Ammon's horn (tissue), 1 donor: Measurements from ENCODE around the gene RPS6KC1.
A peak's percentile ranks its signal among the peaks of the same experiment; 100 is the strongest.
"Not testable (repeated sequence)": the region's sequence is repeated elsewhere in the genome, so short reads cannot be mapped to it uniquely, and the experiment has no call there.

Source experiments
- DNase-seq: peaks from one replicate; pipeline ENCODE4 v3.0.0-alpha.2; 2016; ENCODE audit warnings: low spot score

RPS6KC1 gene

DNA sequence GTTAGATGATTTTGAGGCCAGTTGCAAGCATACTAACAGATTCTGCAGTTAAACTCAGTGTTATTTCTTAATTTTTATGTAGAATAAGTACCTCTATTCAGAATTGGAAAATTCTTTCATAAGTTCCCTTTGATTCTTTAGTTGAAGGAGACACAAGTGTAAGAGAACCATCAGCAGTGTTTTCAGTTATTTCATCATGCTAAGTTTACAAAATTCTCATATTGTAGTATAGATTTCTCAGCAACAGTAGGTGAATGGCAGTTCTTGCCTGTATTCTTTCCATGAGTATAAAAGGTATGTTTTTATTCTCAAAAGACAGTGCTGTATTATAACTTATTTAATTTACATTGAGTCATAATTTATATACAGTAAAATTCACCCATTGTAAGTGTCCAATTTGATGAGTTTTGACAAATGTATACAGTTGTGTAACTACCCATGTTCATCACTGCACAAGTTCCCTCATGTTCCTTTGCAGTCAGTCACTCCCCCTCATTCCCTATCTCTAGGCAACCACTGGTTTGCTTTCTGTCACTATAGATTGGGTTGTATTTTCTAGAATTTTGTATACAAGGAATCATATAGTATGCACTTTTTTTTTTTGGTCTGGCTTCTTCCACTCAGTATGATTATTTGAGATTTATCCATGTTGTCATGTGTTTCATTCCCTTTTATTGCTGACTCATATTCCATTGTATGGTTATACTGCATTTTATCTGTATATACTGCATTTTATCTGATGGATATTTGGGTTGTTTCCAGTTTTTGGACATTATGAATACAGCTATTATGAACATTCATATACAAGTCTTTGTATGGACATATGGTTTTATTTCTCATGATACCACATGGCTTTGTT, 3.9 kb downstream of the RPS6KC1 start:
- DNase-seq: peak; percentile 10

DNA sequence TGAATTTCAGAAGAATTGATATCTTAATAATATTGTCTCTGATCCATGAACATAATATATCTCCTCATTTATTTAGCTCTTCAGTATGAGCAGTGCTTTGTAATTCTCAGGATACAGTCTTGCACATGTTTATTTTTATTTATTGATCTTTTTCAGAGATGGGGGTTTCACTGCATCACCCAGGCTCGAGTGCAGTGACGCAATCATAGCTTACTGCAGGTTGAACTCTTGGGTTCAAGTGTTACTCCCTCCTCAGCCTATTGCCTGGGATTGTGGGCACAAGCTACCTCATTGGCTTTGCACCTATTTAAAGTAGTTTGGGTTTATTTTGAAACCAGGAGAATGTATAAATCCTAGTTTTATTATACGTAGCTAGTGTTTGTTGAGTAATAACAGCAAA, 4.7 kb downstream of the RPS6KC1 start:
- no peak for DNase-seq

DNA sequence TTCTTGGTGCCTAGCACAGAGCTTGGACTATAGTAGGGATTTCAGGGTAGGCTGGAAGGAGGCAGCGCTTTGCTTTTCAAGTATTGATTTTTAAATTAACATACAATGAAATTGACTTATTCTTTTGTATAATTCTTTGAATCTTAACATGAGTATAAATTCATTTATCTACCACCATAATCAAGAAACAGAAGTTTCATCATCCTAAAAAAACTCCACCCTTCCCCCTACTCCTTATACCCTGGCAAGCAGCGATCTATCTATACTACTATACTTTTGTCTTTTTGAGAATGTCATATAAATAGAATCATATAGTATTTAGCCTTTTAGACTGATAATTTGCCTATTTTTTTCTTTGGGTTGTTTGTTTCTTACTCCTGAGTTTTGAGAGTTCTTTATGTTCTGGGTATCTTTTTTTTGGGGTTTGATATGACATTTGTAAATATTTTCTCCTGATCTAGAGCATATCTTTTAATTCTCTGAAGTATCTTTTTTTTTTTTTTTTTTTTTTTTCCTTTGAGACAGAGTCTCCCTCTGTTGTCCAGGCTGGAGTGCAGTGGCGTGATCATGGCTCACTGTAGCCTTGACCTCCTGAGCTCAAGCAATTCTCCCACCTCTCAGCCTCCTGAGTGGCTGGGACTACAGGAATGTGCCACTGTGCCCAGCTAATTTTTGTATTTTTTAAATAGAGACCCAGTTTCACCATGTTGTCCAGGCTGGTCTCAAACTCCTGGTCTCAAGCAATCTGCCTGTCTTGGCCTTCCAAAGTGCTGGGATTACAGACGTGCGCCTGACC, 6.4 kb downstream of the RPS6KC1 start:
- DNase-seq: no peak

GRCh38 chr1:213060836-213061235, 9.8 kb downstream of the RPS6KC1 start:
- no peak for DNase-seq

GRCh38 chr1:213061263-213061662, 10.2 kb downstream of the RPS6KC1 start:
- no peak for DNase-seq

DNA sequence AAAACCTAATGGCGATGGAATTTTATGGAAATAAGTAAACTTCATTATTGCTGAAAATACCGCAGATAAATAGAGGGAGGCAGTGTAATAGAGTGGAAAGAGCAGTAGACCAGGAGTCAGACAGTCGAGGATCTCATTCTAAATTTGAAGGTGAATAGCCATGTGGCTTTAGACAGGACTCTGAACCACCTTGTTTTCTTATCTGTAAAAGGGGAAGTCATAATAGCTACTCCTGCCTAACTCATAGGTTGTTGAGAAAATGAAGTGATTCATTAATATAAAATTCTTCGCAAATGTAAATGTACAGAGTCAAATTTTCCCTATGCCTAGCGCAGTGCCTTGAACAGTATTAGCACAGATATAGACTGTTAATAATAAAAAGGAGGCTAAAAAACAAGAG, 14.8 kb downstream of the RPS6KC1 start:
- no peak for DNase-seq

GRCh38 chr1:213066363-213066762, 15.3 kb downstream of the RPS6KC1 start:
- DNase-seq: no peak

DNA sequence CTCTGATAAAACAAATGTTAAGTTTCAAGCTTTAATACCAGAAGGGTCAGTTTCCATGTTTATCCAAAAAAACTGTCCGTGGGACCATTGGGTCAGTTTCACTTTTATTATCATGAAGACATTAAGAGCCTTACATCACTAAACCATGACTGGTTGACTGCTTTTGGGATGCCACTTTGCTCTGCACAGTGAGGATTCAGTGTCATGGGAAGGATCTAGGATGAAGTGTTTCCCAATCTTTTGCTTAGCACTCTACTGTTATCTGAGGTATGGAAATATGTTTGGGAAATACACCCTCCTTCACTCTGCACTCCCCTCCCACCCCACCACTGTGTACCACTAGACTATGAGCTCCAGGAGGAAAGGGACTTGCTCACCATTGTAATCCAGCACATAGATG, 16.3 kb downstream of the RPS6KC1 start:
- no peak for DNase-seq

DNA sequence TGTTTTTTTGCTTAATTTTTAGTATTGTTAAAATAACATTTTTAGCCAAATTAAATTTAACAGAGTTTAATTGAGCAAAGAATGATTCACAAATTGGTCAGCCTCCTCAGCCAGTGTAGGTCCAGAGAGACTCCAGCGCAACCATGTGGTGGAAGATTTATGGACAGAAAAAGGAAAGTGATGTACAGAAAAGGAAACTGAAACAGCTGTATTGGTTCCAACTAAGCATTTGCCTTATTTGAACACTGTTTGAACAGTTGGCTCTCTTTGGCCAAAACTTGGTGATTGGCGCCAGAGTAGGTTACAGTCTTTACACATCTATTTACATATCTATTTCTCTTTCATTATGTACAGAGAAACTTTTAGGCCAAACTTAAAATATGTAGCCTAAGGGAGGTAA, 19.4 kb downstream of the RPS6KC1 start:
- peak; percentile 26 for DNase-seq

DNA sequence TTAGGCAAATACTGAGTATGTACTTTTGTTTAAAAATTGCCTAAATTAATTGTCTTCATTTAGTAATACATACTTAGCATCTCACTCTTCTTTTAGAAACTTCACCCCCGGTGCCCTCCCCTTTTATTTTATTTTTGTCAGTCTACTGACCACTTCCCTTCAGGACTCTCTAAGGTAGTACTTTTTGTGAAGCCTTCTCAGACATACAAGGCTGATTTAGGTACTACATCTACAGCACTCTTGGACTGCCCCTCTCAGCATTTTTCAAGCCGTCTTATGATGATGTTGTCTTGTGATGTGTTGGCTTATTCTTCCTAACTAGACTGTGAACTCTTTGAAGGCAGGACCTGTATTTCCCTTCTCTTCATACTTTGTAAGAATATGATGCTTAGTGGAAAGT, 24.7 kb downstream of the RPS6KC1 start:
- no peak for DNase-seq

- no peak for DNase-seq
These were observed 31.5 kb downstream of the RPS6KC1 start for GRCh38 chr1:213082420-213083111.

- no peak for DNase-seq
These were observed 32.0 kb downstream of the RPS6KC1 start for GRCh38 chr1:213083112-213083445.

DNA sequence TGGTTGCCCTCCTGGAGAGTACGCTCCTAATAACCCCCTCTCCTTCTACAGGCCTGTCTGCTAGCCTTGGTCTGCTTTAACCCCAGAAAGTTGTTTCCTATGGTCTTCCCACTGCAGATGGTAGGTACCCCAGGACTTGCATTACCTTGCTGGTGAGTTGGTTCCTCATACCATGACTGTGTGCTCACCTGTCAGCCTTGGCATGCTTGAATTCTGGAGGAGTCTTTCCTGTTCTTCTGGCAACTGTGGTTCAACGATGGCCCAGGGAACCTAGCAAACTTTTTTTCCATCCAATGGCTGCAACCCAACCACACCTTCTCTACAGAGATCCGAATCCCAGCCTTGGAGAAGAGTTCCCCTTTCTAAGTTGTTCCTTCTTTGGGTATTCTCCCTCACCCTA, 36.9 kb downstream of the RPS6KC1 start:
- DNase-seq: no peak

DNA sequence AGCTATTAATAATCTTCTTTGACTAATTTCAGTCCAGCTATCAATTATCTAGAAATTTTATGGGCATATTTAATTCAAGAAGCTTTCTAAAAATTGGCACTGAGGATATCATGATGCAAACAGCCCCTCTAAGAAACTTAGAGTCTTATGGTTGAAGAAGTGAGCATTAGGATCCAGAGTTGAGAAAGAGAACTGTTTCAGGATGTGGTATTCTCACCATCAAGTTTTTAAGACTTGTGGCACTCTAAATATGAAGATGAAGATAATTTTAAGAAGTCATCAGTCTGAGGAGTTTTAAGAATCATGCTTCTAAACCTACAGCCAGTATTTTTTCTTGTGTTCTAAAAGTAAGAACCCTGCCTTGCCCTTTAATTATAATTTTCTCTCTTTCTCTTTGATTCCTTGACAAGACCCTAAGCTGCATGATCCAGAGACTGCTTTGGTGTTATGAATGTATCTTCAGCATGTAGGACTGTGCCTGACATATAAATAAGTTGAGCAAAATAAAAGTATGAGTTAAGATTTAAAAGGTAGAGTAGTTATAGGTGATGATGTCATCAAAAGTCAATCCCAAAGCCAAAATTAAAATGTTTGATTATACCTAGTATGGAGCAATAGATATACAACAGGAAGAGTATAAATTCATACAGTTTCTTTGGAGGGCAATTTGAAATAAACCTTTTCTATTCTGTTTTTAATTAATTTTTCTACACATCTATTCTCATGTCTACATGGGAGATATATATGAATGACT, 39.1 kb downstream of the RPS6KC1 start:
- DNase-seq: no peak

DNA sequence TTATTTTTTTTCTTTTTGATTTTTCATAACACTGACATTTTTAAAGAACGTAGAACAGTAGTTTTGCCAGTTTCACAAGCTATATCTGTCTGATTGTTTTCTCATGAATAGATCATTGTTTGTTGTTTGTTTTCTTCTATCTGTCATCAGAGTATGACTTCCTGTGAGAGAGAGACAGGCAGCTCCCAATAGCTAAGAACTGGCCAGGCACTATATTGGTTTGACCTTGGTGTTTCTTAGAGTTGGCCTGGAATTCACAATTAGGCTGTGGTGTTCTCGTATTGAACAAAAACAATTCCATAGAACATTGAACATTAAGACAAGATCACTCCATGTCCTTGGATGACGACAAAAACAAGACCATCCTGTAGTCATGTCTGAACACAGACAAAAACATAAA, 43.4 kb downstream of the RPS6KC1 start:
- peak; percentile 36 for DNase-seq

GRCh38 chr1:213095467-213095866, 44.4 kb downstream of the RPS6KC1 start:
- DNase-seq: no peak

DNA sequence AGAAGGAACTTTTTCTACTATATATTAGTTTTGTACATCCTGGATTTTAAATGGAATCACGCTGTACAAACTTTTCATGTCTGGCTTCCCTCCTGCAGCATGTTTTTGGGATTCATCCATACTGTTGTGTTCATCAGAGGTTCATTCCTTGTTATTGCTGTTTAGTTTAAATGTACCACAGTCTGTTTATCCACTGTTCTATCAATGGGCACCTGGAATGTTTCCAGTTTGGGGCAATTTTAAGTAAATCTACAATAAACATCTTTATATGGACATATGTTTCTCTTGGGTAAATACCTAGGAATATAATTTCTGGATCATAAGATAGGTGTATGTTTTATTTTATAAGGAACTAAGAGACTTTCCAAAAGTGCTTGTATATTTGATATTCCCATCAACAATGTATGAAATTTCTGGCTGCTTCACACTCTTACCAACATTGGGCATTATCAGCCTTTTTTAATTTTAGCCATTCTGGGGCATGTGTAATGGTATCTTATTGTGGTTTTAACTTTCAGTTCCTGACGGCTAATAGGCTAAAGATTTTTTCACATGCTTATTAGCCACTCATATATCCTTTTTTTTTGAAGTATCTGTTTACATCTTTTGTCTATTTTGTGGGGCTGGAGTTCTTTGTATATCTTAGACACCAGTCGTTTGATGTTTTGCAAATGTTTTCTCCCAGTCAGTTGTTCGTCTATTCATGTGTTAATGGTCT, 48.8 kb downstream of the RPS6KC1 start:
- no peak for DNase-seq

DNA sequence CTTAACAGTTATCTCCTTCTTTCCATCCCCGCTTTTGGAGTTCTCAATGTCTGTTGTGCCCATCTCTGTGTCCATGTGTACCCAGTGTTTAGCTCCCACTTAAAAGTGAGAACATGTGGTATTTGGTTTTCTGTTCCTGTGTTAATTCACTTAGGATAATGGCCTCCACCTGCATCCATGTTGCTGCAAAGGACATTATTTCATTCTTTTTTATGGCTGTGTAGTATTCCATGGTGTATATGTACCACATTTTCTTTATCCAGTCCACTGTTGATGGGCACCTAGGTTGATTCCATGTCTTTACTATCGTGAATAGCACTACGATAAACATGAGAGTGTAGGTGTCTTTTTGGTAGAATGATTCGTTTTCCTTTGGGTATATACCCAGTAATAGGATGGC, 49.5 kb downstream of the RPS6KC1 start:
- DNase-seq: not testable (repeated sequence)

DNA sequence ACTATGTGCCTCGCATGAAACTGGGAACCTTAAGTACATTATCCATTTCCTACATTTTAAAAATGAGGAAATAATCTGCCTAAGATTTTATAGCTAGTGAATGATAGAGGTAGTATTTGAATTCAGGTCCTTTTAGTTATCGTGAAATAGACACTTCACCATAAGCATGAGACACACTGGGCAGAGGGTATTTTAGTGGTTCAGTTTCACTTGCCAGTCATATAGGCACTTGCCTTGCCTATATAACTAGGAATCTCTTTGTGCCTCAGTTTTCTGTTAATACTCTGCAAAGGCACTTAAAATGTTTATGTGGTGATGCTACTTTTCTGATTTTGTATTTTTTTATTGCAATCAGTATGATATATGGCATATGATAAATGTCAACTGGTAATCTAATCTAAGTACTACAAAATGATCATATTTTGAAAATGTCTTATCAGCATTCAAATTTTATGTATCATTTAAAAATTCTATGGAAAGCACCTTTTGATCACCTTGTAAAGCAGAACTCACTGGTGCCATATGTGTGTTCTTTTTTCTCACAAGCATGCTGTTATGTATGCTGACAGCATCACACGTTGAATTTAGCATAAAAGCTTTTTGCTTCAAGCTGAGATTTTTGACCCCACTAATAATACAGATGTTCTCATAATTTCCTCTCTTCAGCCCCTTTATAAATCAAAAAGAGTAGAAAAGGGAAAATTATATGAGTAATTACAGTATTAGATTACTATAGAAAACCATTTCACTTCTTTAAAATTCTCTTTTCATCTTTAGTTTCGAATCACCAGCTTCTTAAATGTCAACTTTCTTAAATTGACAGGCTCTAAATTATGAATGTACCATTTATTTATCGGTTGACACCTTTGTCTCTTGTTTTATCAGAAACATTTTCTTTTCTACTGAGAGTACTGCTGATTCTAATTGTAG, 52.6 kb downstream of the RPS6KC1 start:
- DNase-seq: no peak

- DNase-seq: no peak
These were observed 53.6 kb downstream of the RPS6KC1 start for GRCh38 chr1:213104604-213105003.
